GM19099 (cell line): ENCODE results near the gene MLLT1.

Experiments used
- POLR2A ChIP-seq: IDR thresholded peaks from 3 replicates; pipeline ENCODE4 v1.6.1; 2011; ENCODE audit warnings: low read depth; ENCODE audit not compliant: insufficient read length; ENCODE audit errors: extremely low read depth

The MLLT1 gene

GRCh38 chr19:6216236-6216995 is 63.4 kb downstream of the MLLT1 start:
- no peak for TF ChIP-seq POLR2A

GRCh38 chr19:6215701-6216235 is 64.0 kb downstream of the MLLT1 start:
- TF ChIP-seq POLR2A: no peak

GRCh38 chr19:6214881-6215541 is 64.8 kb downstream of the MLLT1 start:
- TF ChIP-seq POLR2A: no peak

GRCh38 chr19:6213696-6214641 is 65.8 kb downstream of the MLLT1 start:
- no peak for TF ChIP-seq POLR2A

GRCh38 chr19:6213266-6213595 is 66.5 kb downstream of the MLLT1 start:
- no peak for TF ChIP-seq POLR2A

DNA sequence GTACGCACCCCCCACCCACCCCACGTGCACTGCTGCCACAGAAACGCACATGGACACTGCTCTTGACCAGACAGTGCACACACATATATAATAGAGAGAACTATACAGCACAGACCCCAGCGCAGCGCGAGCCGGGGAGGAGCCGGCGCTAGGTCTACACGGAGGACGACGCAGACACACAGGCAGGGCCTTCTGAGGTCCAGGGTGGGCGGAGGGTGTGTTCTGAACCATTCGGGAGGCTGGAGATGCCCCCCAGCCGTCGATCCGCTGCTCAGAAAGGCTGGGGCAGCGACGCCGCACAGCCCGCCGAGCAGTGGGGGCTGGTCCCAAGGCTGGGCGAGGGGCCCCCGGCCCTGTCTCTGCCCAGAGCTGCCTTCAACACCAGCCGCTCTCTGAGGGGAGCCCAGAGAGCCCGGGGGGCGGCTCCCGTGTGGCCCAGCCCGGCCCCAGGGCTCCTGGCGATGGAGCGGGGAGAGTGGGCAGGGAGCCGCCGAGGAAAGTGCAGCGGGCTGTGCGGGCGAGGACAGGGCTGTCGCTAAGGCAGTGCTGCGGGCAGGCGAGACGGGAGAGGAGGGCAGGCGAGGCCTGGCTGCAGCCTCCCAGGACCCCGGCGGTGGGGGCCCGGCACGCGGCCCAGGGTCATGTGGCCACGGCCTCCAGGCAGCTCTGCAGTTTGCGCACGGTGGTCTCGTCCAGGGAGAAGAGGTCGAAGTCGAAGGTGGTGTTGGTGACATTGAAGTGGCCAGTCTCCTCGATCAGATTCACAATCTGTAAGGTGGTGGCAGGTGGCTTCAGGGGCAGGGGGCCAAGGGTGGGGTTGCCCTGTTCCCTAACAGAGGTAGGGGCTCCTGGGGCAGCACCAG is 67.1 kb downstream of the MLLT1 start:
- no peak for TF ChIP-seq POLR2A

- no peak for TF ChIP-seq POLR2A
These were observed 68.0 kb downstream of the MLLT1 start for GRCh38 chr19:6211632-6212402.

GRCh38 chr19:6210721-6211600 is 68.8 kb downstream of the MLLT1 start:
- no peak for TF ChIP-seq POLR2A

GRCh38 chr19:6210091-6210490 is 69.7 kb downstream of the MLLT1 start:
- TF ChIP-seq POLR2A: no peak

- TF ChIP-seq POLR2A: no peak
These were observed 70.1 kb downstream of the MLLT1 start for GRCh38 chr19:6209680-6210079.

GRCh38 chr19:6209233-6209632 is 70.5 kb downstream of the MLLT1 start:
- no peak for TF ChIP-seq POLR2A

DNA sequence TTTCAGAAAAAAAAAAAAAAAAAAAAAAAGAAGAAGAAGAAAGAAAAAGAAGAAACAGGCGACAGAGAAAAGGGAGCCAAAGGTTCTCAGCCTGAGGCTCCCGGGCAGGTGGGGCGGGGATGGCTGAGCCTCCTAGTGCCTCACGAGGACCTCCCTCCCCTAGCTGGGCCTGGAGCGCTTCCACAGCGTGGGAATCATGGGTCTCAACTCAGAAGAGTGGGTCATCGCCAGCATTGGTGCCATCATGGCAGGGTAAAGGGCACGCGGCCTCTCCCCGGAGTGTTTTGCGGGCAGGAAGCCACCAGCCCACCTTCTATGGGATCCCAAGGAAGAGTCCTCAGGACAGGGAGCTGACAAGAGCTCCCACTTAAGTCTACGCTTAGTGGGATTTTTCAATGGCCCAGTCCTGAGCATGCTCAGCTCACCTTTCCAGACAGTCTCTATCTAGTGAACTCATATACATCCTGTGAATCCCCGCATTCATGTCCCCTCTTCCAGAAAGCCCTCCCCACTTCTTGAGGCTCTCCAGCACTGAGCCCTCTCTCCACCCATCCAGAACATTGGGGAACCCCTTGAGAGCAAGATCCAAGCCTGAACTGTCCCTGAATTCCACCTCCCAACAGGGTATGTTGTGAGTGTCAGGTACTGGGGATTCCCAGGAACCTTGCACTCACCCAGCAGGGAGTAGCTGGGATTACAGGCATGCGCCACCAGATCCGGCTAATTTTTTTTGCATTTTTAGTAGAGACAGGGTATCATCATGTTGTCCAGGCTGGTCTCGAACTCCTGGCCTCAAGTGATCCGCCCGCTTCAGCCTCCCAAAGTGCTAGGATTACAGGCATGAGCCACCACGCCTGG is 74.7 kb downstream of the MLLT1 start:
- TF ChIP-seq POLR2A: no peak

DNA sequence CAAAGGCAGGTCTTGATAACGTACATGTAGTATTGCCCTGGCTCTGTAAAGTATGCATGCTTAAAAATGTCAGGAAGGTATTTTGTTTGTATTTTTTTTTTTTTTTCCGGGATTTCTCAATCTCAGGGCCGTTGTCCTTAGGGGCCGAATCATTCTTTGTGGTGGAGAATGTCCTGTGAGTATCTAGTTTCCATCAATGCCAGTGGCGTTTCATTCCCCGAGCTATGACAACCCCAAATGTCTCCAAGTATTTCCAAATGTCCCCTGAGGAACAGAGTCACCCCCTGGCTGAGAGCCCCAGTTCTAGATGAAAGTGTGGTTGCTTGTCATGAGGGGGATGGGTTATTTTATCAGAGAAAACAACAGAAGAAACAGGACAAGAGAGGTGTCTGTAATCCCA is 75.6 kb downstream of the MLLT1 start:
- TF ChIP-seq POLR2A: no peak
